Mesenchymal stem cell (in vitro differentiated cells and primary cell): ENCODE results near the gene CARNS1.
A peak's percentile ranks its signal among the peaks of the same experiment; 100 is the strongest.

Source experiments
- DNase-seq: peaks from one replicate; pipeline ENCODE4 v3.0.0-alpha.2; 2013
- H2AFZ ChIP-seq: one replicate; pipeline ENCODE4 v1.6.1; 2013; ENCODE audit warnings: low read depth, mild to moderate bottlenecking, control low read depth, inconsistent platforms, low read length, moderate library complexity
- H2AK5ac ChIP-seq: 2 replicates; pipeline ENCODE4 v1.6.1; 2013; ENCODE audit warnings: low read length, moderate library complexity, mild to moderate bottlenecking, inconsistent platforms; ENCODE audit not compliant: severe bottlenecking
- H2BK120ac ChIP-seq: one replicate; pipeline ENCODE4 v1.6.1; 2013; ENCODE audit warnings: low read depth, mild to moderate bottlenecking, inconsistent platforms, low read length, moderate library complexity
- H2BK12ac ChIP-seq, 2 experiments: one replicate each; pipeline ENCODE4 v1.6.1; 2013; ENCODE audit warnings: inconsistent platforms in 2 of 2, low read length in 2 of 2, mild to moderate bottlenecking in 2 of 2, moderate library complexity in 2 of 2, control low read depth in 1 of 2
- H2BK15ac ChIP-seq: one replicate; pipeline ENCODE4 v1.6.1; 2013; ENCODE audit warnings: mild to moderate bottlenecking, low read depth, inconsistent platforms; ENCODE audit not compliant: poor library complexity, severe bottlenecking
- H2BK5ac ChIP-seq: 2 replicates; pipeline ENCODE4 v1.6.1; 2013; ENCODE audit warnings: low read depth, mild to moderate bottlenecking, low read length, control low read depth, inconsistent platforms; ENCODE audit not compliant: poor library complexity, severe bottlenecking
- H3K14ac ChIP-seq, 2 experiments: one replicate each; pipeline ENCODE4 v1.6.1; 2013; ENCODE audit warnings: inconsistent platforms in 2 of 2, low read length in 2 of 2, control low read depth in 1 of 2, mild to moderate bottlenecking in 1 of 2, moderate library complexity in 1 of 2
- H3K18ac ChIP-seq, 2 experiments: one replicate each; pipeline ENCODE4 v1.6.1; 2013; ENCODE audit warnings: inconsistent platforms in 2 of 2, low read length in 2 of 2, control low read depth in 1 of 2, low read depth in 1 of 2, mild to moderate bottlenecking in 1 of 2
- H3K23ac ChIP-seq, 2 experiments: one replicate each; pipeline ENCODE4 v1.6.1; 2013; ENCODE audit warnings: inconsistent platforms in 2 of 2, low read length in 2 of 2, mild to moderate bottlenecking in 2 of 2, moderate library complexity in 2 of 2, control low read depth in 1 of 2
- H3K27ac ChIP-seq: 2 replicates; pipeline ENCODE4 v1.5.1; 2013; ENCODE audit warnings: mild to moderate bottlenecking, moderate library complexity, low read length, control low read depth, inconsistent platforms; ENCODE audit not compliant: poor library complexity, severe bottlenecking
- H3K27me3 ChIP-seq, 2 experiments: 2 replicates each; pipeline versions ENCODE4 v1.6.1 to v1.7.0; 2013; ENCODE audit warnings: low read length in 2 of 2, mild to moderate bottlenecking in 2 of 2, moderate library complexity in 2 of 2, control low read depth in 1 of 2, inconsistent platforms in 1 of 2; ENCODE audit not compliant: control insufficient read depth in 1 of 2, insufficient read depth in 1 of 2
- H3K36me3 ChIP-seq, 2 experiments: 2 replicates each; pipeline versions ENCODE4 v1.6.1 to v1.7.0; 2013; ENCODE audit warnings: low read length in 2 of 2, control low read depth in 1 of 2, inconsistent platforms in 1 of 2, low read depth in 1 of 2, mild to moderate bottlenecking in 1 of 2; ENCODE audit not compliant: insufficient read depth in 2 of 2, control insufficient read depth in 1 of 2
- H3K4ac ChIP-seq, 2 experiments: one replicate each; pipeline ENCODE4 v1.6.1; 2013; ENCODE audit warnings: inconsistent platforms in 2 of 2, low read length in 2 of 2, mild to moderate bottlenecking in 2 of 2, moderate library complexity in 2 of 2, control low read depth in 1 of 2, low read depth in 1 of 2
- H3K4me1 ChIP-seq: 2 replicates; pipeline ENCODE4 v1.6.1; 2013; ENCODE audit warnings: low read depth, low read length, control low read depth; ENCODE audit not compliant: control insufficient read depth, insufficient read depth
- H3K4me2 ChIP-seq: 2 replicates; pipeline ENCODE4 v1.6.1; 2013; ENCODE audit warnings: low read length, mild to moderate bottlenecking, inconsistent platforms; ENCODE audit not compliant: poor library complexity, severe bottlenecking
- H3K4me3 ChIP-seq, 2 experiments: 2 replicates each; pipeline versions ENCODE4 v1.5.1 to v1.7.0; 2013; ENCODE audit warnings: low read length in 2 of 2, mild to moderate bottlenecking in 2 of 2, control low read depth in 1 of 2, low read depth in 1 of 2; ENCODE audit not compliant: insufficient read depth in 1 of 2
- H3K79me1 ChIP-seq: replicated peaks from 2 replicates; pipeline ENCODE4 v1.6.1; 2013; ENCODE audit warnings: mild to moderate bottlenecking, control low read depth, low read length, inconsistent platforms; ENCODE audit not compliant: poor library complexity, severe bottlenecking
- H3K9ac ChIP-seq: 2 replicates; pipeline ENCODE4 v1.7.0; 2013; ENCODE audit warnings: mild to moderate bottlenecking, low read length, moderate library complexity
- H3K9me3 ChIP-seq: 2 replicates; pipeline ENCODE4 v1.7.0; 2013; ENCODE audit warnings: mild to moderate bottlenecking, low read length; ENCODE audit not compliant: control insufficient read depth
- H4K8ac ChIP-seq: one replicate; pipeline ENCODE4 v1.6.1; 2013; ENCODE audit warnings: inconsistent platforms, mild to moderate bottlenecking, low read length, moderate library complexity
- H4K91ac ChIP-seq: one replicate; pipeline ENCODE4 v1.6.1; 2013; ENCODE audit warnings: mild to moderate bottlenecking, low read length, inconsistent platforms
- WGBS: methylation state at CpG from one replicate; pipeline ENCODE4 v1.1.7; 2013; ENCODE audit warnings: mixed read lengths; 5-methylcytosine and 5-hydroxymethylcytosine counted together

The CARNS1 gene

GRCh38 chr11:67418476-67419281, 3.2 kb downstream of the CARNS1 start:
- peaks cover 5 to 25% of the 10 kb centered on the region in 2 experiments for H3K27me3 ChIP-seq
- no peak overlapping the region for H2BK5ac ChIP-seq
- no peaks in the 10 kb centered on the region for H3K9me3 ChIP-seq
- H3K9ac ChIP-seq, result no peak overlapping the region
- no peak overlapping the region for H2BK15ac ChIP-seq
- peak overlapping the region; percentile 34 for H2AK5ac ChIP-seq
- WGBS, result 95% methylated on average over 26 of the region's 26 CpGs
- H3K4me1 ChIP-seq, result peaks cover 54% of the 10 kb centered on the region
- H3K18ac ChIP-seq, result no peak overlapping the region
- H2AFZ ChIP-seq, result no peak overlapping the region
- no peak overlapping the region for H3K27ac ChIP-seq
- peaks cover 8% of the 10 kb centered on the region for H3K79me1 ChIP-seq
- no peak for DNase-seq
- H3K14ac ChIP-seq, result no peak overlapping the region
- H3K4me2 ChIP-seq, result no peak overlapping the region
- H2BK12ac ChIP-seq, result no peak overlapping the region
- no peak overlapping the region for H4K91ac ChIP-seq
- H4K8ac ChIP-seq, result no peak overlapping the region
- no peak overlapping the region for H3K4ac ChIP-seq
- H2BK120ac ChIP-seq, result no peak overlapping the region
- H3K4me3 ChIP-seq, result peak overlapping the region in 1 of 2 experiments; percentile 15
- H3K36me3 ChIP-seq, result peaks cover 0 to 7% of the 10 kb centered on the region in 2 experiments
- no peak overlapping the region for H3K23ac ChIP-seq

- no peak for DNase-seq
- Histone ChIP-seq H3K27me3 (peaks cover 5 to 22% of the 10 kb centered on the region in 2 experiments), H3K79me1 (peaks cover 8% of the 10 kb centered on the region), H3K9me3 (no peaks in the 10 kb centered on the region), H3K9ac (no peak overlapping the region), H4K91ac (peak overlapping the region; percentile 25), H3K18ac (no peak overlapping the region), H3K4me3 (no peak overlapping the region), H3K27ac (no peak overlapping the region), H3K36me3 (peaks cover 0 to 15% of the 10 kb centered on the region in 2 experiments), H3K4me2 (peak overlapping the region; percentile 80), H4K8ac (no peak overlapping the region), H2AK5ac (peak overlapping the region; percentile 7), H3K14ac (no peak overlapping the region), H2AFZ (no peak overlapping the region), H2BK5ac (no peak overlapping the region), H2BK120ac (no peak overlapping the region), H3K4me1 (peaks cover 55% of the 10 kb centered on the region), H3K23ac (no peak overlapping the region), H2BK15ac (no peak overlapping the region), H3K4ac (no peak overlapping the region), H2BK12ac (no peak overlapping the region)
- WGBS, result 96% methylated on average over 21 of the region's 21 CpGs
Measured at GRCh38 chr11:67419325-67420049, 4.0 kb downstream of the CARNS1 start.

GRCh38 chr11:67420147-67420645, 4.7 kb downstream of the CARNS1 start:
- Histone ChIP-seq H3K9ac (peak overlapping the region; percentile 64), H2AFZ (peak overlapping the region; percentile 84), H2AK5ac (peak overlapping the region; percentile 27), H3K4me3 (peak overlapping the region; percentile 70 to 73), H3K36me3 (peaks cover 0 to 17% of the 10 kb centered on the region in 2 experiments), H2BK15ac (no peak overlapping the region), H3K14ac (peak overlapping the region in 1 of 2 experiments; percentile 86), H3K79me1 (peaks cover 8% of the 10 kb centered on the region), H2BK120ac (no peak overlapping the region), H4K91ac (peak overlapping the region; percentile 34), H3K4me1 (peaks cover 52% of the 10 kb centered on the region), H3K4me2 (peak overlapping the region; percentile 80), H3K27ac (no peak overlapping the region), H3K27me3 (peaks cover 0 to 15% of the 10 kb centered on the region in 2 experiments), H2BK12ac (peak overlapping the region in 1 of 2 experiments; percentile 22), H3K23ac (peak overlapping the region in 1 of 2 experiments; percentile 29), H3K4ac (peak overlapping the region in 1 of 2 experiments; percentile 53), H3K9me3 (no peaks in the 10 kb centered on the region), H2BK5ac (peak overlapping the region; percentile 40), H4K8ac (peak overlapping the region; percentile 69), H3K18ac (peak overlapping the region; percentile 81 to 94)
- no peak for DNase-seq
- 66% methylated on average over 9 of the region's 15 CpGs for WGBS
